NCI-H1417 (cell line): ENCODE measurements around the gene MAST1.
A peak's percentile ranks its signal among the peaks of the same experiment; 100 is the strongest.
"Not testable (repeated sequence)": the region's sequence is repeated elsewhere in the genome, so short reads cannot be mapped to it uniquely, and the experiment has no call there.

Experiments
- DNase-seq, 3 experiments: peaks; one replicate each; lab custom pipeline; 2025; lab: John Stamatoyannopoulos, UW

Gene MAST1

GRCh38 chr19:12871681-12872080 lies 33.4 kb downstream of the MAST1 start:
- no peak for DNase-seq

GRCh38 chr19:12872255-12872654 lies 33.9 kb downstream of the MAST1 start:
- DNase-seq = no peak

- DNase-seq = peak; percentile 9 to 77 (median 41)
Measured at GRCh38 chr19:12872941-12873890, 34.9 kb downstream of the MAST1 start.

GRCh38 chr19:12873891-12874745 lies 35.8 kb downstream of the MAST1 start:
- DNase-seq = no peak

GRCh38 chr19:12875086-12875485 lies 36.8 kb downstream of the MAST1 start:
- DNase-seq = no peak

GRCh38 chr19:12880551-12881171 lies 42.3 kb downstream of the MAST1 start:
- DNase-seq = peak in 2 of 3 experiments; percentile 66 to 68

GRCh38 chr19:12881172-12881808 lies 43.0 kb downstream of the MAST1 start, which contains the start of gene DNASE2:
DNASE2 (minus strand) TSS chr19:12881449; CDS start chr19:12881375, 74 bp downstream.
- DNase-seq = peak; percentile 91 to 97 (median 95)

GRCh38 chr19:12882589-12882988 lies 44.3 kb downstream of the MAST1 start:
- no peak for DNase-seq

- DNase-seq = no peak
Measured at GRCh38 chr19:12884202-12884601, 45.9 kb downstream of the MAST1 start.

- no peak for DNase-seq
Measured at GRCh38 chr19:12884627-12884925, 46.3 kb downstream of the MAST1 start.

GRCh38 chr19:12884926-12885748 lies 46.8 kb downstream of the MAST1 start:
- peak; percentile 89 to 93 (median 91) for DNase-seq

GRCh38 chr19:12885749-12886650 lies 47.7 kb downstream of the MAST1 start:
- no peak for DNase-seq

GRCh38 chr19:12886651-12886968 lies 48.3 kb downstream of the MAST1 start:
- DNase-seq = no peak

- no peak for DNase-seq
Measured at GRCh38 chr19:12886969-12887747, 48.8 kb downstream of the MAST1 start, which contains the start of gene KLF1. KLF1 (minus strand) TSS chr19:12887201; CDS start chr19:12887140, 61 bp downstream.

GRCh38 chr19:12888006-12888603 lies 49.8 kb downstream of the MAST1 start:
- DNase-seq = no peak

- not testable (repeated sequence) for DNase-seq
Measured at GRCh38 chr19:12890299-12890786, 52.0 kb downstream of the MAST1 start.

GRCh38 chr19:12890787-12891552 lies 52.7 kb downstream of the MAST1 start, which contains the start of gene GCDH:
GCDH (plus strand) TSS chr19:12891160; CDS start chr19:12891305, 145 bp downstream.
- DNase-seq = peak; percentile 93 to 100 (median 100)
